K562 (cell line): ENCODE results near the gene SLC29A2. TPM values are rescaled to one million over a fixed set of nuclear protein-coding genes. Genes with fewer than 3 reads are reported as not detected.
"Not testable (repeated sequence)": the region's sequence is repeated elsewhere in the genome, so short reads cannot be mapped to it uniquely, and the experiment has no call there.

Source experiments
- ATAC-seq: fragments of 200-7000 bp; cut with Tn5 transposase; 3 replicates; pipeline ENCODE4 v1.9.1; 2020; ENCODE audit warnings: moderate library complexity
- BruUV-seq: library from RNA; stranded (reverse); fragments of 400-500 nt; replicated peaks from 2 replicates; lab custom pipeline; 2021; lab: Mats Ljungman, UMichigan
- CTCF ChIA-PET: fragments of 300-600 bp; formaldehyde crosslinking; extraction: SDS; loops from one replicate; lab custom pipeline; 2021; ENCODE audit warnings: low intra/inter-chr PET ratio; lab: Yijun Ruan, JAX
- POLR2A ChIA-PET: fragments of 300-600, 350-650 bp; sonication (Branson Sonifier 250); formaldehyde crosslinking; extraction: SDS; loops from one replicate; lab custom pipeline; 2021; ENCODE audit warnings: antibody characterized with exemption, inconsistent platforms; lab: Yijun Ruan, JAX
- DNase-seq, 4 experiments: peaks; one replicate each; pipeline versions ENCODE4 v3.0.0 to v3.0.0-alpha.2; 2011 to 2018; ENCODE audit warnings: low spot score in 3 of 4, mixed read lengths in 3 of 4; ENCODE audit errors: extremely low read depth in 1 of 4
- FAIRE-seq: peaks from 2 replicates; lab custom pipeline; 2011; peaks lifted over from hg19 to GRCh38; lab: Jason Lieb, UNC
- H2AFZ ChIP-seq: 2 replicates; pipeline ENCODE4 v1.6.0; 2011; ENCODE audit warnings: low read depth, low read length, control low read depth, inconsistent platforms
- H3K27ac ChIP-seq: fragments of 200-600 bp; 3 replicates; pipeline ENCODE4 v1.8.0; 2011; ENCODE audit warnings: low read depth, mild to moderate bottlenecking, control low read depth, inconsistent platforms, low read length, moderate library complexity, mixed read lengths; ENCODE audit errors: extremely low read depth
- H3K27me3 ChIP-seq, 2 experiments: fragments of 300-600 bp in 1 of 2; 2 replicates in 1 of 2; 3 replicates in 1 of 2; pipeline versions ENCODE4 v1.6.0 to v1.8.0; 2011; ENCODE audit warnings: inconsistent platforms in 2 of 2, low read length in 2 of 2, mild to moderate bottlenecking in 1 of 2, mixed read lengths in 1 of 2, moderate library complexity in 1 of 2; ENCODE audit not compliant: control insufficient read depth in 2 of 2, insufficient read depth in 2 of 2
- H3K36me3 ChIP-seq: fragments of 300-600 bp; 3 replicates; pipeline ENCODE4 v1.8.0; 2011; ENCODE audit warnings: mild to moderate bottlenecking, low read length, inconsistent platforms; ENCODE audit not compliant: control insufficient read depth, insufficient read depth
- H3K4me1 ChIP-seq, 2 experiments: fragments of 200-600 bp in 1 of 2; replicated peaks in 1 of 2; 2 replicates in 1 of 2; 3 replicates in 1 of 2; pipeline versions ENCODE4 v1.5.1 to v1.8.0; 2011; ENCODE audit warnings: inconsistent platforms in 2 of 2, low read length in 2 of 2, mild to moderate bottlenecking in 1 of 2, mixed read lengths in 1 of 2, moderate library complexity in 1 of 2; ENCODE audit not compliant: control insufficient read depth in 2 of 2, insufficient read depth in 2 of 2
- H3K4me2 ChIP-seq: 2 replicates; pipeline ENCODE4 v1.6.1; 2011; ENCODE audit warnings: low read length, control low read depth, inconsistent platforms, mixed read lengths; ENCODE audit not compliant: insufficient read depth
- H3K4me3 ChIP-seq: fragments of 200-600 bp; sonication (generic), shearing (Covaris generic); 2 replicates; pipeline ENCODE4 v1.5.1; 2016; ENCODE audit warnings: control low read depth, inconsistent platforms
- H3K79me2 ChIP-seq: fragments of 200-600 bp; 3 replicates; pipeline ENCODE4 v1.8.0; 2011; ENCODE audit warnings: low read length, inconsistent platforms; ENCODE audit not compliant: control insufficient read depth, insufficient read depth
- H3K9ac ChIP-seq, 2 experiments: 2 replicates each; pipeline versions ENCODE4 v1.6.0 to v1.6.1; 2011; ENCODE audit warnings: low read depth in 2 of 2, low read length in 2 of 2, control low read depth in 1 of 2, inconsistent platforms in 1 of 2, mild to moderate bottlenecking in 1 of 2, mixed read lengths in 1 of 2; ENCODE audit not compliant: insufficient read depth in 1 of 2
- H3K9me1 ChIP-seq: one replicate; pipeline ENCODE4 v1.6.0; 2011; ENCODE audit warnings: inconsistent platforms, mild to moderate bottlenecking, low read length, moderate library complexity; ENCODE audit not compliant: control insufficient read depth, insufficient read depth
- H3K9me3 ChIP-seq: replicated peaks from 2 replicates; pipeline ENCODE4 v1.5.1; 2011; ENCODE audit warnings: low read depth, low read length, inconsistent platforms; ENCODE audit not compliant: control insufficient read depth, insufficient read depth
- H4K20me1 ChIP-seq: replicated peaks from 2 replicates; pipeline ENCODE4 v1.6.1; 2011; ENCODE audit warnings: low read length, inconsistent platforms, mixed read lengths; ENCODE audit not compliant: control insufficient read depth, insufficient read depth
- BCL6 ChIP-seq: fragments of 250-450 bp; sonication (Bioruptor Pico); IDR thresholded peaks from 2 replicates; pipeline ENCODE4 v1.4.0; 2020
- GABPB2 ChIP-seq: fragments of 250-450 bp; sonication (Bioruptor Pico); conservative IDR thresholded peaks from 2 replicates; pipeline ENCODE4 v1.5.1; 2021; ENCODE audit warnings: mild to moderate bottlenecking
- GTF2F1 ChIP-seq: IDR thresholded peaks from 2 replicates; pipeline ENCODE4 v1.6.1; 2011; ENCODE audit warnings: low read depth, low read length, improper control_type of control experiment
- SAP30 ChIP-seq: fragments of 200-600 bp; sonication (generic); IDR thresholded peaks from 2 replicates; pipeline ENCODE4 v1.6.1; 2012; ENCODE audit warnings: borderline replicate concordance, low read depth, mild to moderate bottlenecking, moderate library complexity, low read length, control low read depth, inconsistent platforms; ENCODE audit not compliant: insufficient read depth, poor library complexity, severe bottlenecking
- SMAD4 ChIP-seq: fragments of 250-450 bp; sonication (Bioruptor Pico); conservative IDR thresholded peaks from 2 replicates; pipeline ENCODE4 v1.8.0; 2021; ENCODE audit warnings: inconsistent platforms, mild to moderate bottlenecking, moderate library complexity
- U2AF1 ChIP-seq: fragments of 200-400 bp; formaldehyde crosslinking; optimal IDR thresholded peaks from 2 replicates; pipeline ENCODE3; 2017; ENCODE audit warnings: mild to moderate bottlenecking, low read depth, low read length, moderate library complexity
- ZNF780A ChIP-seq: fragments of 250-450 bp; sonication (Bioruptor Pico); IDR thresholded peaks from 2 replicates; pipeline ENCODE4 v1.5.0; 2021; ENCODE audit warnings: mild to moderate bottlenecking
- WGBS: fragments of 100-300 bp; shearing (Covaris generic); methylation state at CpG from one replicate; pipeline ENCODE4 v1.1.6; 2016; ENCODE audit warnings: low coverage, mixed read lengths; ENCODE audit not compliant: insufficient coverage; ENCODE audit errors: missing lambda C conversion rate; 5-methylcytosine and 5-hydroxymethylcytosine counted together
- in situ Hi-C: fragments of 300-500 bp; cut with MboI; formaldehyde crosslinking; loops from 4 replicates; pipeline ENCODE4 v1.15.0; 2018; ENCODE audit warnings: inconsistent platforms, mixed read lengths
- intact Hi-C: fragments of 100-400 bp; cut with micrococcal nuclease; formaldehyde crosslinking; loops from 2 replicates; pipeline ENCODE4 v1.14.2; 2022
- polyA plus RNA-seq, 8 experiments: library from polyadenylated mRNA; depleted of rRNA in 4 of 8; stranded (reverse) in 5 of 8; unstranded in 3 of 8; fragments of >200 nt; fragmentation: Nextera tagmentation in 2 of 8; fragmentation: Illumina TruSeq in 1 of 8; extraction: Ambion mirVana in 2 of 8; extraction: Trizol in 1 of 8; gene quantifications; 2 replicates each; pipeline versions ENCODE4 v1.2.1 to v1.2.3, GENCODE V29; 2011 to 2014; ENCODE audit warnings: inconsistent platforms in 1 of 8, missing spikeins in 1 of 8
- total RNA-seq, 7 experiments: library from RNA; depleted of rRNA in 6 of 7; stranded (reverse); fragments of >200 nt in 6 of 7; fragmentation: Illumina TruSeq in 2 of 7; extraction: Trizol in 2 of 7; gene quantifications; 2 replicates each; pipeline versions ENCODE4 v1.2.1 to v1.2.3, GENCODE V29; 2011 to 2021; ENCODE audit warnings: low replicate concordance in 1 of 7
- TF ChIP-seq, protein P1 (sequence below): fragments of 450-650 bp; formaldehyde crosslinking; IDR thresholded peaks from 2 replicates; pipeline ENCODE4 v1.4.0; 2020; ENCODE audit warnings: mild to moderate bottlenecking, moderate library complexity
- TF ChIP-seq, protein P2 (sequence below): fragments of 150-350 bp; IDR thresholded peaks from 2 replicates; pipeline ENCODE4 v1.6.1; 2014; ENCODE audit warnings: low read depth, mild to moderate bottlenecking, low read length, borderline replicate concordance
- TF ChIP-seq, protein P3 (sequence below): fragments of 450-650 bp; formaldehyde crosslinking; IDR thresholded peaks from 2 replicates; pipeline ENCODE4 v1.4.0; 2022; ENCODE audit warnings: mild to moderate bottlenecking, moderate library complexity
- TF ChIP-seq, protein P4 (sequence below): fragments of 250-450 bp; sonication (Bioruptor Pico); IDR thresholded peaks from 2 replicates; pipeline ENCODE4 v1.8.0; 2022; ENCODE audit warnings: inconsistent platforms, mild to moderate bottlenecking, moderate library complexity, borderline replicate concordance

SLC29A2 gene
- total and polyA plus RNA-seq, 9 of the 15 experiments (the other 6 are each of a cell fraction or from before 2014, with no cell fraction given) = 2.4 to 48.6 (median 14.2) TPM

DNA sequence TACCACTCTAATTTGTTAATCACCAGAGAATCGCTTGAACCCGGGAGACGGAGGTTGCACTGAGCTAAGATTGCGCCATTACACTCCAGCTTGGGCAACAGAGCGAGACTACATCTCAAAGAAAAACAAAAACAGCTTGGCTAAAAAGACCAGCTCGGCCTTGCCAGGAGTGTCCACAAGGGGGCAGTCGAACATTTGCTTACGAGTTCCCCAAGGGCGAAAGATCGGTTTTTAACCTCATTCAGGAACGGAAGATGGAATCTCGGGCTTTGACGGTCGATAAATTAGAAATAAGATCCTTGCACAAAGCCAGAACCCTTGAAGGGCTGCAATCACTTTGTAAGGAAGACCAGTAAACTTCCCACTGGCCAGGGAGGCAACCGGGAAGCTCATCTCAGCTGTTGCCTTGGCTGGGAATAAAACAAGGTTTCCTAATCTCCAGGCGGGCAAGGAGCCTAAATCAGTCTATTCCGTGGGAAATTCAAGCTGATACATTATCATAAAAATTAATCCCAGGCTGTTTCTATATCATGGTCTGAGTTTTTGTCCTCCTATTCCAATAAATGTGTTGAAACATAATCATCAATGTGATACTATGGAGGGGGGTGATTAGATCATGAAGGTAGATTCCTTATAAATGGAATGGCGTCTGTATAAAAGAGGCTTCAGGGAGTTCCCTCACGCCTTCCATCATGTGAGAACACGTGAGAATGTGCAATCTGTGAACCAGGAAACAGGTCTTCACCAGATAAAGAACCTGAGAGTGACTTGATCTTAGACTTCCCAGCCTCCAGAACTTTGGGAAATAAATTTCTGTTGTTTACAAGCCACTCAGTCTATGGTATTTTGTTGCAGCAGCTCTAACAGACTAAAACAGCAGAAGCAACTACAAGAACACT lies 14.9 kb upstream of the SLC29A2 start (continued):
- TF ChIP-seq, protein P1, sequence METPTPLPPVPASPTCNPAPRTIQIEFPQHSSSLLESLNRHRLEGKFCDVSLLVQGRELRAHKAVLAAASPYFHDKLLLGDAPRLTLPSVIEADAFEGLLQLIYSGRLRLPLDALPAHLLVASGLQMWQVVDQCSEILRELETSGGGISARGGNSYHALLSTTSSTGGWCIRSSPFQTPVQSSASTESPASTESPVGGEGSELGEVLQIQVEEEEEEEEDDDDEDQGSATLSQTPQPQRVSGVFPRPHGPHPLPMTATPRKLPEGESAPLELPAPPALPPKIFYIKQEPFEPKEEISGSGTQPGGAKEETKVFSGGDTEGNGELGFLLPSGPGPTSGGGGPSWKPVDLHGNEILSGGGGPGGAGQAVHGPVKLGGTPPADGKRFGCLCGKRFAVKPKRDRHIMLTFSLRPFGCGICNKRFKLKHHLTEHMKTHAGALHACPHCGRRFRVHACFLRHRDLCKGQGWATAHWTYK (CRISPR knock-in tag) = no peak
- TF ChIP-seq, protein P2, sequence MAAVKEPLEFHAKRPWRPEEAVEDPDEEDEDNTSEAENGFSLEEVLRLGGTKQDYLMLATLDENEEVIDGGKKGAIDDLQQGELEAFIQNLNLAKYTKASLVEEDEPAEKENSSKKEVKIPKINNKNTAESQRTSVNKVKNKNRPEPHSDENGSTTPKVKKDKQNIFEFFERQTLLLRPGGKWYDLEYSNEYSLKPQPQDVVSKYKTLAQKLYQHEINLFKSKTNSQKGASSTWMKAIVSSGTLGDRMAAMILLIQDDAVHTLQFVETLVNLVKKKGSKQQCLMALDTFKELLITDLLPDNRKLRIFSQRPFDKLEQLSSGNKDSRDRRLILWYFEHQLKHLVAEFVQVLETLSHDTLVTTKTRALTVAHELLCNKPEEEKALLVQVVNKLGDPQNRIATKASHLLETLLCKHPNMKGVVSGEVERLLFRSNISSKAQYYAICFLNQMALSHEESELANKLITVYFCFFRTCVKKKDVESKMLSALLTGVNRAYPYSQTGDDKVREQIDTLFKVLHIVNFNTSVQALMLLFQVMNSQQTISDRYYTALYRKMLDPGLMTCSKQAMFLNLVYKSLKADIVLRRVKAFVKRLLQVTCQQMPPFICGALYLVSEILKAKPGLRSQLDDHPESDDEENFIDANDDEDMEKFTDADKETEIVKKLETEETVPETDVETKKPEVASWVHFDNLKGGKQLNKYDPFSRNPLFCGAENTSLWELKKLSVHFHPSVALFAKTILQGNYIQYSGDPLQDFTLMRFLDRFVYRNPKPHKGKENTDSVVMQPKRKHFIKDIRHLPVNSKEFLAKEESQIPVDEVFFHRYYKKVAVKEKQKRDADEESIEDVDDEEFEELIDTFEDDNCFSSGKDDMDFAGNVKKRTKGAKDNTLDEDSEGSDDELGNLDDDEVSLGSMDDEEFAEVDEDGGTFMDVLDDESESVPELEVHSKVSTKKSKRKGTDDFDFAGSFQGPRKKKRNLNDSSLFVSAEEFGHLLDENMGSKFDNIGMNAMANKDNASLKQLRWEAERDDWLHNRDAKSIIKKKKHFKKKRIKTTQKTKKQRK = no peak
- TF ChIP-seq SMAD4 (CRISPR knock-in tag) = no peak
- no peak for TF ChIP-seq BCL6 (CRISPR knock-in tag)
- TF ChIP-seq GTF2F1 = no peak
- no peak for TF ChIP-seq GABPB2
- TF ChIP-seq SAP30 = no peak
- TF ChIP-seq, protein P3, sequence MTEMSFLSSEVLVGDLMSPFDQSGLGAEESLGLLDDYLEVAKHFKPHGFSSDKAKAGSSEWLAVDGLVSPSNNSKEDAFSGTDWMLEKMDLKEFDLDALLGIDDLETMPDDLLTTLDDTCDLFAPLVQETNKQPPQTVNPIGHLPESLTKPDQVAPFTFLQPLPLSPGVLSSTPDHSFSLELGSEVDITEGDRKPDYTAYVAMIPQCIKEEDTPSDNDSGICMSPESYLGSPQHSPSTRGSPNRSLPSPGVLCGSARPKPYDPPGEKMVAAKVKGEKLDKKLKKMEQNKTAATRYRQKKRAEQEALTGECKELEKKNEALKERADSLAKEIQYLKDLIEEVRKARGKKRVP (CRISPR knock-in tag) = no peak
- TF ChIP-seq U2AF1 = no peak
- TF ChIP-seq, protein P4, sequence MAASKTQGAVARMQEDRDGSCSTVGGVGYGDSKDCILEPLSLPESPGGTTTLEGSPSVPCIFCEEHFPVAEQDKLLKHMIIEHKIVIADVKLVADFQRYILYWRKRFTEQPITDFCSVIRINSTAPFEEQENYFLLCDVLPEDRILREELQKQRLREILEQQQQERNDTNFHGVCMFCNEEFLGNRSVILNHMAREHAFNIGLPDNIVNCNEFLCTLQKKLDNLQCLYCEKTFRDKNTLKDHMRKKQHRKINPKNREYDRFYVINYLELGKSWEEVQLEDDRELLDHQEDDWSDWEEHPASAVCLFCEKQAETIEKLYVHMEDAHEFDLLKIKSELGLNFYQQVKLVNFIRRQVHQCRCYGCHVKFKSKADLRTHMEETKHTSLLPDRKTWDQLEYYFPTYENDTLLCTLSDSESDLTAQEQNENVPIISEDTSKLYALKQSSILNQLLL (CRISPR knock-in tag) = no peak
- no peak for TF ChIP-seq ZNF780A (CRISPR knock-in tag)

DNA sequence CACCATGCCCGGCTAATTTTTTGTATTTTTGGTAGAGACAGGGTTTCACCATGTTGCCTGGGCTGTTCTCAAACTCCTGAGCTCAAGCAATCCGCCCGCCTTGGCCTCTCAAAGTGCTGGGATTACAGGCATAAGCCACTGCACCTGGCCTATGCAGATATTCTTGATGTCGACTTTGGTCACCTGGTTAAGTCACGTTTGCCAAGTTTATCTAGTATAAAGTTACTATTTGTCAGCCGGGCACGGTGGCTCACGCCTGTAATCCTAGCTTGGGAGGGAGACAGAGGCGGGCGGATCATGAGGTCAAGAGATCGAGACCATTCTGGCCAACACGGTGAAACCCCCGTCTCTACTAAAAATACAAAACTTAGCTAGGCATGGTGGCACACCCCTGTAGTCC lies 12.8 kb upstream of the SLC29A2 start:
- H3K4me1 ChIP-seq, H4K20me1 ChIP-seq, CTCF ChIA-PET, ATAC-seq, H3K36me3 ChIP-seq, H3K9me1 ChIP-seq, FAIRE-seq, H3K9me3 ChIP-seq, intact Hi-C loops, H3K4me3 ChIP-seq, H3K79me2 ChIP-seq, DNase-seq, H3K4me2 ChIP-seq, H3K27me3 ChIP-seq, H3K27ac ChIP-seq, BruUV-seq, in situ Hi-C loops, H3K9ac ChIP-seq, H2AFZ ChIP-seq: not testable (repeated sequence)
- 65% methylated on average over 10 of the region's 13 CpGs for WGBS
- POLR2A ChIA-PET = interaction anchor here (0.6 to 1.6 kb wide), 5 partner anchors 13 to 451 kb away, joined by 3 to 5 read pairs (median 3); no protein-coding TSS in a partner anchor
